ENCODE data around the gene SLC10A3. TPM values are rescaled to one million over a fixed set of nuclear protein-coding genes. Genes with fewer than 3 reads are reported as not detected.

Gene SLC10A3
- polyA plus RNA-seq, 3 donors from 2014 or later = 53.1 to 110 (median 91.1) TPM

DNA sequence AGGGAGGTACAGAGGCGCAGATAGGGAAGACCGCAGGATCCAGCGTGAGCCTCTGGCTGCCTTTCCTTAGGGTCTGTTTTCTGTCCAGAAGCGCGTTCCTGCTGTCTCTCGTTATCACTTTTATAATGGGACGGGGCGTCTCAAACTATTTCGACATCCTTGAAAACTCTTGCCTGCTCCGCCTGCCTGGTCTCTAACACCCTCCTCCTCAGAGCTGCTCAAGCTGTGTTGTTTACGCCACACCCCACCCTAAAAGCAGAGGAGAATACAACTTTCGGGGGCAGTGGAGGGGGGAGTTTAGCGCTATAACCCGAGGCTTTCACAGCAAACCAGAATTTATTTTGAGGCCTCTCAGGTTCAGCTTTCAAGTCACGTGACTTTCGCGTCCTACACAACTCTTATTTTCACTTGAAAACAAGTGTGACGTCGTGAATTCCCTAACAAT lies 26.2 kb upstream of the SLC10A3 start:
- Mint-ChIP-seq H3K36me3 (no peaks in the 10 kb centered on the region), H3K27me3 (ENCODE audit: low read depth in 3 of 3) (peaks cover 0 to 7% (median 4%) of the 10 kb centered on the region in 3 donors), H3K4me1 (peaks cover 17 to 26% of the 10 kb centered on the region in 2 donors), H3K27ac (peak overlapping the region; percentile 82 to 95 (median 94)), H3K4me3 (peak overlapping the region; percentile 85 to 93 (median 89)), H3K9me3 (peaks cover 0 to 2% (median 0%) of the 10 kb centered on the region in 6 donors)
- DNase-seq = peak in 2 of 3 donors; percentile 43 to 60

DNA sequence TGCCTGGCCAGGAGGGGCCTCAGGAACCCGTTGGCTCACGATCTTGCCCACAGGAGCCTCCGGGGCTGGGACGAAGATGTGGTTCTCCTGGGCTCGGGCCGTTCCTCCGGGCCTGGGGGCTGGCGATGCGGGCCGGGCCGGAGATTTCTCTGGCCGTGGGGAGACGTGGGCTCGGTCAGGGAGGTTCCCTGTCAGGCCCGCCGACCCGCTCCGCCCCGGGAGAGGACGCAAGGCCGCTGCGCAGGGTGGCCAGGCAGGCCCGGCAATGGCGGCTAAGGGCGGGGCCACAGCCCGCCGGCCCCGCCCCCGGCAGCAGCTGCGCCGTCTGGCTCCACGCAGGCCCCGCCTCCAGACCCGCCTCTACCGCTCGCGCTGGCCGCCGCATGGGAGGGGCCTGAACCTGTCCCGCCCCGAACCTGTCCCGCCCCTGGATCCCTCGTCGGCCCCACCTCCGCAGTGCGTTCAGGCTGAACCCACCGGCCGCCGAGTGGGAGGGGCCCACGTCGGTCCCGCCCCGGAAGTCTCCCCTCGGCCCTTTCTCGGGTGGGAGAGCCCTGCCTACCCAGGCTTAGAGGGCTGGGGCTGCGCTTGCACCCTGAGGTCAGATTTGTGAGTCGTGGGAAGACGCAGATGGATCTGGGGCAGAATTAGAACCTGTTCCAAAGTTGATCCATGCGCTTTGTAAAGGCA lies 25.7 kb upstream of the SLC10A3 start, which contains the start of gene FAM3A:
TSS of gene FAM3A (minus strand) at position 267 of the 690 bp plus-strand sequence. CDS start 460 bp downstream, outside the sequence.
- peak; percentile 89 to 93 (median 91) for DNase-seq
- Mint-ChIP-seq H3K36me3 (no peaks in the 10 kb centered on the region), H3K27me3 (ENCODE audit: low read depth in 3 of 3) (peaks cover 0 to 7% (median 4%) of the 10 kb centered on the region in 3 donors), H3K4me3 (peak within 1 kb of the TSS; percentile 85 to 93 (median 89)), H3K9me3 (peaks cover 0 to 2% (median 0%) of the 10 kb centered on the region in 6 donors), H3K4me1 (peaks cover 23 to 31% of the 10 kb centered on the region in 2 donors), H3K27ac (peak within 1 kb of the TSS; percentile 83 to 95 (median 94))

DNA sequence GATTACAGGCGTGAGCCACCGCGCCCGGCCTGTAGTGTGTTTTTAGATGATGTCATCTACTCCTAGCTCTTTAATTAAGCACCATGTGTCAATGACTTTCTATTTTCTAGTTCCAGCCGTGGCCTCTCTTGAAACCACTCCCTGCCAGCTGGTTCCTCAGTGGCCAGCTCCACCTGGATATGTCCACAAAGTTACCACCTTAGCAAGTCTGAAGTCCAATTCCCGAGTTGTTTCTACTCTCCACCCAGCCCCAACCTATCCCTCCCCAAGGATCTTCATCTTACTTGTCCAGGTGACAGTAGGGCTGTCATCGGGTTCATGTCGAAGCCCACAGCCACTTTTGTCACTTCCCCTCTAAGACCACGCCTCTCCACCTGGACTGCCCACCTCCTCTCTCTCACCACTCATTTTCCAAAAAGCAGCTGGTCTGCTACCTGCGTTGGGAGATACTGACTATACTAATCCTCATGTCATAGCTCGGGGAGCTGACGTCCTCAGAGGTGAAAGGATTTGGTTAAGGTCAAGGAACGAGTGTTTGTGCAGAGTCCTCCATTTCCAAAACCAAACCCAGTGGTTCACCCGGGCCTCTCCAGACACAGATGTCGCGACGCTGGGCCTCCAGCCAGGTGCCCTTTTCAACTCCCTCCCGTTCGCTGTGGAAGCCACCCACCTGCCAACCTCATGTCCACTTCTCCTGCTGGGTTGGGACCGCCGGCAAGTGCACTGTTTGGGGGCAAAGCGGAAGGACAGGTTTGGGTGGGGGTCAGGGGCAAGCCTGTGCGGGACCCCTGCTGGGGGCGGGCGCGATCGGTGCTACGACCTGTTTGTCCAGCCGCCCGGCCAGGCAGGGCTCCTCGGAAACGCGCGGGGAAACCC lies 24.9 kb upstream of the SLC10A3 start:
- peak overlapping the region; percentile 73 to 93 (median 82) for H3K4me3 Mint-ChIP-seq
- no peaks in the 10 kb centered on the region for H3K36me3 Mint-ChIP-seq
- H3K9me3 Mint-ChIP-seq = peaks cover 0 to 2% (median 0%) of the 10 kb centered on the region in 6 donors
- DNase-seq = peak; percentile 7 to 17 (median 13)
- peaks cover 0 to 7% (median 4%) of the 10 kb centered on the region in 3 donors for H3K27me3 Mint-ChIP-seq (ENCODE audit: low read depth in 3 of 3)
- H3K27ac Mint-ChIP-seq = peak overlapping the region; percentile 72 to 92 (median 82)
- peaks cover 28 to 32% of the 10 kb centered on the region in 2 donors for H3K4me1 Mint-ChIP-seq

DNA sequence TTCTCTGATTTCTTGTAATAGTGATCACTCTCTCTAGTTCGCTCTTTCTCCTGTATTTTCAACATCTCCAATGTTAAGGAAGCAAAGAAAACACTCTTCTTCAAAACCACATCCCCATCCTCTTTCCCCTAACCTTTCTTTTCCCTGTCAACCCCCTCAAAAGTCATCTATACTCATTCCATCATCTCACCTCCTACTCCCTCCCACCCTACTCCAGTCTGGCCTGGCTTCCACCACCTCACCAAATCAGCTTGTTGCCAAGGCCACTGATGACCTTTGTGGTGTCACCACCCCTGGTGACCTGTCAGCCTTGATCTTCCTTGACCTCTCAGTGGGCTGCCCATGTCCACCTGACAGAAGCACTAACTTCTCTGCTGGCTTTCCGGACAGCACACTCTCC lies 23.3 kb upstream of the SLC10A3 start:
- H3K4me3 Mint-ChIP-seq = peak overlapping the region in 3 of 5 donors; percentile 23 to 39 (median 33)
- peaks cover 0 to 2% (median 0%) of the 10 kb centered on the region in 6 donors for H3K9me3 Mint-ChIP-seq
- peaks cover 0 to 6% (median 5%) of the 10 kb centered on the region in 3 donors for H3K36me3 Mint-ChIP-seq
- peaks cover 2 to 7% (median 4%) of the 10 kb centered on the region in 3 donors for H3K27me3 Mint-ChIP-seq (ENCODE audit: low read depth in 3 of 3)
- H3K27ac Mint-ChIP-seq = peak overlapping the region in 5 of 6 donors; percentile 40 to 59 (median 56)
- no peak for DNase-seq
- peaks cover 28 to 32% of the 10 kb centered on the region in 2 donors for H3K4me1 Mint-ChIP-seq

DNA sequence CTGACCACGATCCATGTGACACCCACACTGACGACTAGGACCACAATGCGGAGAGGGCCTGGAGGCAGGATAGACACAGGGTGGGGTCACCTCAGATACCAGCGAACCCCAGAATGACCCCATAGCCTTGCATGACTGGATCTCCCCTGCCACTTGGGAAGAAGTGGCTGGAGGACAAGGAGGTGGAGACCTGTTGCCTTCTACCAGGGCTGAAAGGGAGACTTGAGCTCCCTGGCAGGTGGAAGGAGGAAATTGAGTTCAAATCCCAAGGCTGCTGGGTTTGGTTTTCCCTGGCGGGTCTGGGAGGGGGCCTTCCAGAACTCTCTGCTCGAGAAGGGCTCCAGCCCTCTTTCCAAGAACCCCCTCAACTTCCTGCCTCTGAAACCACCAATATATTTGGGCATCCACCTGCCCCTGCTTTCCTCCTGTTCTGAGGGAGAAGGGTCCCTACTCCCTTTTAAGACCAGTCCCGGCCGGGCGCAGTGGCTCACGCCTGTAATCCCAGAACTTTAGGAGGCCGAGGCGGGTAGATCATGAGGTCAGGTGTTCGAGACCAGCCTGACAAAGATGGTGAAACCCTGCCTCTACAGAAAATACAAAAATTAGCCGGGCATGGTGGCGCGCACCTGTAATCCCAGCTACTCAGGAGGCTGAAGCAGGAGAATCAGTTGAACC lies 22.6 kb upstream of the SLC10A3 start:
- Mint-ChIP-seq H3K9me3 (peaks cover 0 to 2% (median 0%) of the 10 kb centered on the region in 6 donors), H3K27ac (no peak overlapping the region), H3K27me3 (ENCODE audit: low read depth in 3 of 3) (peaks cover 2 to 7% (median 4%) of the 10 kb centered on the region in 3 donors), H3K36me3 (peaks cover 0 to 6% (median 5%) of the 10 kb centered on the region in 3 donors), H3K4me3 (peak overlapping the region in 1 of 5 donors; percentile 27), H3K4me1 (peaks cover 28 to 32% of the 10 kb centered on the region in 2 donors)
- no peak for DNase-seq

DNA sequence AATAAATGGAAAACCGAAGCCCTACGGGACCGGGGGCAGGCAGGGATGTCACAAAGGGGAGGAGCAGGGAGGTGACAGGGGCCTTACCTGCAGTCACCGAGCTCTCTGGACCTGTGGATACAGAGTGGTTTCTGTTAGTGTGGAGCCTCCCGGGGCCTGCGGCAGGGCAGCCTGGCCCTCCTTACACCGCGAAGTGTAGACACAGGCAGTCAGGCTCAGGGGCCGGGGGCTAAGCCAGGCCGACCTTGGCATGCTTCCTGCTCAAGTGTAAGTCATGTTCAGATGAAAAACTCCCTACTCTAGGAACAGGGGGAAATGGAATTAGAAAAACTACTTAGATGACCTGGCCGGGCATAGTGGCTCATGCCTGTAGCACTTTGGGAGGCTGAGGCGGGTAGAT lies 21.3 kb upstream of the SLC10A3 start:
- Mint-ChIP-seq H3K27ac (peak overlapping the region in 4 of 6 donors; percentile 34 to 67 (median 65)), H3K27me3 (ENCODE audit: low read depth in 3 of 3) (peaks cover 2 to 7% (median 4%) of the 10 kb centered on the region in 3 donors), H3K9me3 (peaks cover 0 to 2% (median 0%) of the 10 kb centered on the region in 6 donors), H3K4me1 (peaks cover 27 to 29% of the 10 kb centered on the region in 2 donors), H3K36me3 (peaks cover 0 to 6% (median 5%) of the 10 kb centered on the region in 3 donors), H3K4me3 (no peak overlapping the region)
- DNase-seq = no peak

DNA sequence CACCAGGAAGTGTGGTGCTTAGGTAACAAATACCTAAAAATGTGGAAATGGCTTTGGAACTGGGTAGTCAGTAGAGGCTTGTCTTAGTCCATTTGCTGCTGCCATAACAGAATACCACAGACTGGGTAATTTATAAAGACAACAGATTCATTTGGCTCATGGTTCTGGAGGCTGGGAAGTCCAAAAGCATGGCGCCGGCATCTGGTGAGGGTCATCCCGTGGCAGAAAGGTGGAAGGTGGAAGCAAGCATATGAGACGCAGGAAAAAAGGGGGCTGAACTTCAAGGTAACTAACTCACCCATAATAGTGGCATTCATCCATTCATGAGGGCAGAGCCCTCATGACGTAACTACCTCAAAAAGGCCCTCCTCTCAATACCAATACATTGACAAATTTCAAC lies 19.0 kb upstream of the SLC10A3 start:
- H3K9me3 Mint-ChIP-seq = peaks cover 0 to 2% (median 0%) of the 10 kb centered on the region in 6 donors
- H3K27me3 Mint-ChIP-seq (ENCODE audit: low read depth in 3 of 3) = peaks cover 2 to 5% (median 2%) of the 10 kb centered on the region in 3 donors
- H3K4me3 Mint-ChIP-seq = no peak overlapping the region
- DNase-seq = no peak
- H3K4me1 Mint-ChIP-seq = peaks cover 13 to 15% of the 10 kb centered on the region in 2 donors
- H3K27ac Mint-ChIP-seq = no peak overlapping the region
- H3K36me3 Mint-ChIP-seq = peaks cover 0 to 6% (median 5%) of the 10 kb centered on the region in 3 donors

DNA sequence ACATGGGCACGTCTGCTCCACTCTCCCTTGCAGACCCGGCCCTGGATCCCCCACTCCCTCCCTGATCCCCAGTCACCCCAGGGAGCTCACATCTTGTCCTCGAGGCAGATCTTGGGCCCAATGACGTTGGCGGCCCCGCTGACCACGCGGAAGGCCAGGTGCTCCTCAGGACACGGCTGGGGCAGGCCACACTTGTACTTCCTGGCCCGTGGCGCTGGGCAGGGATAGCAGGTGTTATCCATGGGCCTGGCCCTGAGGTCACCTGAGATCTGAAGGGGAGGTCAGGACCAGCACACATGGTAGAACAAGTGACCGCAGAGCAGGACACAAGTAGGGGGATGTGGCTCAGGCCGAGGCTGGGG lies 17.9 kb upstream of the SLC10A3 start:
- DNase-seq = no peak
- Mint-ChIP-seq H3K4me1 (peaks cover 9 to 13% of the 10 kb centered on the region in 2 donors), H3K9me3 (no peaks in the 10 kb centered on the region), H3K36me3 (peaks cover 0 to 6% (median 5%) of the 10 kb centered on the region in 3 donors), H3K4me3 (no peak overlapping the region), H3K27ac (no peak overlapping the region), H3K27me3 (ENCODE audit: low read depth in 3 of 3) (peaks cover 2 to 5% (median 2%) of the 10 kb centered on the region in 3 donors)

DNA sequence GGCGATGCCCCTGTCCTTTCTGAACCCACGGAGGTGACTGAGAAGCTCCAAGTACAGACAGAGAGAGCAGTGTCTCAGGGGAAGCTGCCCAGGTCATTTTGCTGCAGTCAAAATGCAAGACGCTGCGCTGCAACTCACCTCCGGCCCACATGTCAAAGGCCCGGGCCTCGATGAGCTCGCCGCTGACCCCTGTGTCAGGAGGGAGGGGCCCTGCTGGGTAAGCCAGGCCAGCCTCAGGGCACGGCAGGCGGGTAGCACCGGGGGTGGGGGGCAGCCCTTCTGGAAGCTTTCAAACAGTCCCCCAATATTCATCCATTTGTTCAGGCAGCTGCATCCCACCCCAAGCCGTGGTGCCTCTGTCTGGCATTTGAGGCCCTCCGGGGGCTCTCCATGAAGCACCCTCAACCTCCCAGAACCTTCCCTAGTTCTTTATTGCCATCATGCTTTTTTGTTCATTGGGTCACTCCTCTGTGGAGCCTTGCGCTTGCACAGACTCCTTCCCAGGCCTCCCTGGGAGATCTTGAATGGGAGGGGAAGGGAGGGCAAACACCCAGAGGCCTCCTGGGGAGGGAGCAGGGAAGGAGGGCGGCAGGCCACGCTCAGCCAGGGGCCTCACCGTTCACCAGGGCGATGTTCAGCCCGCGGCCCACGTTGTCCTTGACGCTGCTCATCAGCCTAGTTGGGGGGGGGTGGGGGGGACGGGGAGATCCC lies 17.4 kb upstream of the SLC10A3 start:
- no peak for DNase-seq
- Mint-ChIP-seq H3K27ac (no peak overlapping the region), H3K4me3 (no peak overlapping the region), H3K9me3 (no peaks in the 10 kb centered on the region), H3K4me1 (peaks cover 9 to 13% of the 10 kb centered on the region in 2 donors), H3K36me3 (peaks cover 0 to 6% (median 5%) of the 10 kb centered on the region in 3 donors), H3K27me3 (ENCODE audit: low read depth in 3 of 3) (peaks cover 2 to 5% (median 4%) of the 10 kb centered on the region in 3 donors)

DNA sequence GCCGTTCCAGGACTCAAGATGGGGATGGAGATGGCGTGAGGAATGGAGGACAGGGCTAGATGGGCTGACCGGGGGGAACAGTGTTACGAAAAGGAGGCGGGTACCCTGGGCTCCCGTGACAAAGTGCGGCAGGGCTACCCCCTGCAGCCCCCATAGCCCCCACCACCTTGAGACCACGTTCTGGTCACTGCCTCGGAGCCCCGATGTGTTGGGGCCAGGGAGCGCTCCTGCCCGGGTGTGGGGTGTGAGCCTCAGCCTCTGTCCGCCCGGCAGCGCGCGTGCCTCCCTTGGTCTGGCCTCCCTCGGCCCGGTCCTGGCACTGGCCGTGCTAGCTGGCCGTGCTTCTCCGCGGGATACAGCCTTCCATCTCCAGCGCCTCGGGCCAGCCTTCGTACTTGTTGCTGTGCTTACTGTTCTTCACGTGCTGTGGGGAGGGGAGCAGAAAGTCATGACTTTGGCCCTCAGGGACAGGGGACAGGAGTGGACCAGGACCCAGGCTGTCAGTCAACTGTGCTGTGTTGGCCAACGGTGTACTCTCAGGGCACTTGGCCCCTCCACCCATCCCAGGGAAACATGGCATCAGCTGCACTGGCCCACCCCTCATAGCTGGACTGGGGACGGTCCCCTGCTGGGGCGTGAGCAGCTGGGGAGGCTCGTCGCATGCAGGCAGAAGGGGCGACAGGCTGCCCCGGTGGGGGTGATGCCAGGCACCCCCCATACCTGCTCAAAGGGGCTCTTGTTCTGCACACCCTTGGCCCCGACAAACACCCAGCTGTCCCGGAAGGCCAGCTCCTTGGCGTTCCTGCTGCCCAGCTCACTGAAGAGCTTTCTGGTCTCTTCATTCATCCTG lies 16.3 kb upstream of the SLC10A3 start:
- DNase-seq = no peak
- Mint-ChIP-seq H3K9me3 (no peaks in the 10 kb centered on the region), H3K27me3 (ENCODE audit: low read depth in 3 of 3) (peaks cover 2 to 5% (median 4%) of the 10 kb centered on the region in 3 donors), H3K4me3 (no peak overlapping the region), H3K27ac (no peak overlapping the region), H3K4me1 (peaks cover 7 to 11% of the 10 kb centered on the region in 2 donors), H3K36me3 (peaks cover 0 to 6% (median 5%) of the 10 kb centered on the region in 3 donors)

DNA sequence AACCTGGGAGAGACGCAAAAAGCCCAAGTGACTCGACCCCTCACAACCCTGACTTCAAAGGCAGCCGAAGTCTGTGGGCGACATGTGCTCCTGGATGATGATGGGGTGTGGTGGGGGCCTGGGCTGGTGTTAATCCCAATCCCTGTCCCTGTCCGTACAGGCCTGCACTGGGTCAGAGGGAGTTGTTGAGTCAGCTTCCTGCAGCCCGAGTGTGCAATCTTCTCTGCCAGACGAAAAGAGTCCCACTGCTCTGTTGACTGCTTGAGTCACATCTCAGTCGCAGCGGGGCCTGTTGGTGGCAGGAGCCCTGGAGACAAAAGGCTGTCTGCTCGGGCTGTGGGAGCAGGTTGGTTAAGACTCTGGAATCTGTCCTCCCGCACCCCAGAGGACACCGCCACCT lies 15.3 kb upstream of the SLC10A3 start:
- Mint-ChIP-seq H3K27me3 (ENCODE audit: low read depth in 3 of 3) (peaks cover 2 to 5% (median 4%) of the 10 kb centered on the region in 3 donors), H3K36me3 (peaks cover 0 to 6% (median 5%) of the 10 kb centered on the region in 3 donors), H3K4me1 (peaks cover 0 to 2% of the 10 kb centered on the region in 2 donors), H3K4me3 (no peak overlapping the region), H3K27ac (no peak overlapping the region), H3K9me3 (no peaks in the 10 kb centered on the region)
- DNase-seq = no peak

DNA sequence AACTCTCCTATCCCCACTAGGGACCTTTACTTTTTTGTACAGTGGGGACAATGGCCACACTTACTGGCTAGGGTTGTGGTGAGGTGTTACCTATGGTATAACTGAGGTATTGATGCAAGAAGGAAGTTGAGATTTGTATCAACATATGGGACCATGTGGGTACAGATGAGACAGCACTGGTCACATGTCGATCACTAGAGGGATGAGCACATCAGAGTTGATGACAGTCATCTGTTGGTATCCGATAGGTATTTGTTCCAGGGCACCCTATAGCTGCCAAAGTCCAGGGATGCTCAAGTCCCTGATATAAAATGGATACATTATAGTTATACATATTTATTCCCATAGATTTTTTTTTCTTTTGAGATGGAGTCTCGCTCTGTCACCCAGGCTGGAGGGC lies 12.6 kb upstream of the SLC10A3 start:
- DNase-seq = no peak
- H3K27me3 Mint-ChIP-seq (ENCODE audit: low read depth in 3 of 3) = peaks cover 1 to 7% (median 4%) of the 10 kb centered on the region in 3 donors
- no peaks in the 10 kb centered on the region for H3K36me3 Mint-ChIP-seq
- H3K4me1 Mint-ChIP-seq = no peaks in the 10 kb centered on the region
- no peaks in the 10 kb centered on the region for H3K9me3 Mint-ChIP-seq
- H3K27ac Mint-ChIP-seq = no peak overlapping the region
- no peak overlapping the region for H3K4me3 Mint-ChIP-seq

All from immature natural killer cell (primary cell).